ENCODE results near the gene TP53I11.

TP53I11 gene

DNA sequence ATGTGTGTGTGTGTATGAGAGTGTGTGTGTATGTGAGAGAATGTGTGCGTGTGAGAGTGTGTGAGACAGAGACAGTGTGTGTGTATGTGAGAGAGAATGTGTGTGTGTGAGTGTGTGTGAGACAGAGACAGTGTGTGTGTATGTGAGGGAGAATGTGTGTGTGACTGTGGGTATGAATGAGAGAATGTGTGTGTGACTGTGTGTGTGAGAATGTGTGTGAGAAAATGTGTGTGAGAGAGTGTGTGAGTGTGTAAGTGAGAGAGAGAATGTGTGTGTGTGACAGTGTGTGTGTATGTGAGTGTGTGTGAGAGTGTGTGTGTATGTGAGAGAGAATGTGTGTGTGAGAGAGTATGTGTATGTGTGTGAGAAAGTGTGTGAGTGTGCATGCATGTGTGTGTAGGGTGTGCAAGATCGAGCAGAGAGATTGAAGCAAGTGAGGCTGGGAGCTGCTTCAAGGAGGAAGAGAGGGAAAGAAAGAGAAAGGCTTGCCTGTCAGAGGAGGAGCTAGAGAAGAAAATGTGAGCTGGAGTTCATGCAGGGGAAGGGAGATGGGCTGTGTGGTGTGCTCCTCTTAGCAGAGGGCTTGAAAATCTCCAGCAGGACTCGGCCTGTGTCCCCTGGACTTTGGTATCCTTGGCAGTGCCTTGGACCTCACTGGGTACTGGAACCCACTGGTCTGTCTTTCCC, 27.7 kb upstream of the TP53I11 start:
- DNase-seq = peak; percentile 36

- peak; percentile 60 for DNase-seq
Measured at GRCh38 chr11:44977493-44977984, 26.9 kb upstream of the TP53I11 start.

GRCh38 chr11:44976576-44976975, 25.9 kb upstream of the TP53I11 start:
- DNase-seq = no peak

DNA sequence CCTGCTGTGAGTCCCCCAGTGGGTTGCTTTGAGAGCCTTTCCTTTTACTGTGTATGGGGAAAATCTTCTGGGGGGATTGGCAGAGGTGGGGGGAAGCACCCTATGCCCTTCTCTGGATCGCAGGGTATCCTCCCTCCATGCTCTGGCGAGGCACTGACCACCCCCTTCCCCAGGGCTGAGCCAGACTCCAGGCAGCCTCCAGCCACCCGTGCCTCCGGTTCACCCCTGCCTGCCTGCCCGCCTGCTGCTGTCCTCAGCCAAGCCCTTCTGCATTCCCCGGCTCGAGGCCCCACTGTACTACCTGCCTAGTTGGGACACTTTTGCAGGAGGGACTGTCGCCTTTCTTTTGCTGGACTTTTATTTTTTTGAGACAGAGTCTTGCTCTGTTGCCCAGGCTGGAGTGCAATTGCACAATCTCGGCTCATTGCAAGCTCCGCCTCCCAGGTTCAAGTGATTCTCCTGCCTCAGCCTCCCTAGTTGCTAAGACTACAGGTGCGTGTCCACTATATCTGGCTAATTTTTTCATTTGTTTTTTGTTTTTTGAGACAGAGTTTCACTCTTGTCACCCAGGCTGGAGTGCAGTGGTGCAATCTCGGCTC, 23.8 kb upstream of the TP53I11 start:
- no peak for DNase-seq

- DNase-seq = peak; percentile 24
Measured at GRCh38 chr11:44973632-44974401, 23.1 kb upstream of the TP53I11 start.

DNA sequence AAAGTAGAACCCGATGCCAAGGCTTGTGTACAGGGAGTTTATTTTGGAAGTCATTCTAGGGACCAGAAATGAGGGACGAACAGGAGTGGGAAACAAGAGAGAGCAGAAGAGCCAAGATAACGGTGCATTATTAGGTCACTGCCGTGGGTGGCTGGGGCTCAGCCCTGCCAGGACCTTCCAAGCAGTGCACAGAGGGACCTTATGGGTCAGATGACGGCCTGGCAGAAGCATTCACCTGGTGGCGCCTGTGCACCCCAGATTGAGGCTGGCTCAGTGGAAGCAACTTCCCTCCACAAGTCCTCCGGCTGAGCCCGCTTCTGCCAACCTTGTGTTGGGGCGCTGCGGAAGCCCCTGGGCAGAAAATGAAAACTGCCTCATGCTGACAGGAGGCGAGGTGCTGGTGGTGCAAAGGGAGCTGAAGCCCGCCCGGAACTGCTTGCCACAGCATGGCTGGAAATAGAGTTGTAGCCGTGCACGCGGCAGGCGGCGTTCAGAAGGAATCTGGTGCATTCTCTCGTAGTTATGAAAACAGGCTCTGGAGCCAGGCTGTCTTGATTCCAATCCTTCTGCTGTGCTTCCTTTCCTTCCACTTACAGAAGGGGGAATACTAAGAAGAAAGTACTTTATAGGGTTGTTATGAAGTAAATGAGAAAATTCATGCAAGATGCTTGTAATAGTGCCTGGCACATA, 22.2 kb upstream of the TP53I11 start:
- DNase-seq = no peak

- DNase-seq = no peak
Measured at GRCh38 chr11:44971185-44971584, 20.5 kb upstream of the TP53I11 start.

DNA sequence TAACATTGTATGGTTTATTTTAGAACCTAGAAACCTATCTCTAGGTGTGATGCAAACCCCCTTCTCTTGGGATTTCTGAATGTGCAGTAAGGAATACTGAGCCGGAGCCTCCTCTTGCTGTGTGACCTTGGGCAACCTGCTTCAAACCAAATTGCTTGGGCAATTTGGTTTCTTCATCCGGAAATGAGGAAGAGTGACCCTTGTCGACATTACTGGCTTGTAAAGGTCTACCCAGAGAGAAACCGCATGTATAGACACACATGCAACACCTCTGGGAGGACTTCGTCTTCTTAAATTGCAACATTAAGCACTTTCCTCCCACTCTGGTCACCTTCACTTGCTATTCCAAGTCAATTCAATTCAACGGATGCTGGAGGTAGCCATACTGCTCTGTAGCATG, 19.6 kb upstream of the TP53I11 start:
- no peak for DNase-seq

DNA sequence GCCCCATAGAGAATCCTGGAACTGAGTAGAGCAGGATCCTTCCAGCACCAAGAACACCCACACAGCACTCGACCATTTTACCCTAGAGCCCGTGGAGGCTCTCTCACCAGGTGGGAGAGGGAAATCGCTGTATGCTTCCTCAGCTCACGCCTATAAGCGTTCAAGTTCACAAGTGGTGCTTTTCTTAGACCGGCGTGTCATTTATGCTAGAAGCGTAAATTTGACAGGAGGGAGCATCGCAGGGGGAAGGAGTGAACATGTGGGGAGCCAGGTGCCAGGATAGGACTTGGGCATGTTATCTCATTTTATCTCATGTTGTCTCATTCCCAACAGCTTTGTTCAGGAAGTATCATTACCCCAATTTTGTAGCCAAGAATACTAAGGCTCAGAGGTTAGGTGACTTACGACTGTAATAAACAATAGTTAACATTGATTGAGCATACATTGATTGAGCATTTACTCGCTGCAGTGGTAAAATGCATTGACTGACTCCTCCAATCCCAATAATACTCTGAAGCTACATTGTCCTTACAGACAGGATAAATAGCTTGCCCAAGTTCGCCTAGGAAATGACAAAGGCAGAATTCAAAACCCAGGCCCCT, 19.1 kb upstream of the TP53I11 start:
- no peak for DNase-seq

DNA sequence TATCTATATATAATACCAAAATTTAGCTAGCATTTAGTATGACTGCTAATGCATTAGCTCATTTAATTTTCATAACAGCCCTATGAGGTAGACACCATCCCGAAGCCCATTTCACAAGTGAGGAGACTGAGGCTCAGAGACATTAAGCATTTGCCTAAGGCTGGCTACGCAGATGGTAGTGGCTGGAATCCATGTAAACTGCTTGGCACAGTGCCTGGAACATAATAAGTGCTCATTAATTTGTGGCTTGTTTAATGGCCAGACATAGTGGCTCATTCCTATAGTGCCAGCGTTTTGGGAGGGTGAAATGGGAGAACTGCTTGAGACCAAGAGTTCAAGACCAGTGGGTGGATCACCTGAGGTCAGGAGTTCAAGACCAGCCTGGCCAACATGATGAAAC, 17.8 kb upstream of the TP53I11 start:
- DNase-seq = no peak

DNA sequence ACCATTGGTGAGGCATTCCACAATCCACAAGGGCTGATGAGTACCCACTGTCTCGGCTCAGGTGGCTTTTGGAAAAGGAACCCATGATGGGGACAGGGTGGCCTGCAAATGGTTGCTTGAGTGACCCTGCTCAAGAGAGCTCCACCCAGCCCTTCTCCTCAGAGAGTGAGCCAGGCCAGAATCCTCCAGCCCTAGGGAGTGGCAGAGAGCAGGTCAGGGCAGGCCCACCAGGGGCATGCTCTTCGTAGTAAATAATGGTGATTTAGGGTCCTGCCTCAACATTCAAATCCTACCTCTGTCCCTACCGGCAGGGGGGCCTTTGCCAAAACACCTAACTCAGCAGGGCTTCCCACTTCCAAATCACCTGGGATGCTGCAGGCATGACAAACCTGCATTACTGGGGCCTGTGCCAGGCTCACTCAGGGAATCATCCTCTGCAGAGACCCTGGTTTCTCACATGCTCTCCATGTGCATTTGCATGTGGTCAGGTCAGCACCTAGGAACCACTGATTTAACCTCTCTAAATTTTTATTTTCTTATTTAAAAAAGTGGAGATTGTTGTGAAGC, 17.3 kb upstream of the TP53I11 start:
- no peak for DNase-seq

DNA sequence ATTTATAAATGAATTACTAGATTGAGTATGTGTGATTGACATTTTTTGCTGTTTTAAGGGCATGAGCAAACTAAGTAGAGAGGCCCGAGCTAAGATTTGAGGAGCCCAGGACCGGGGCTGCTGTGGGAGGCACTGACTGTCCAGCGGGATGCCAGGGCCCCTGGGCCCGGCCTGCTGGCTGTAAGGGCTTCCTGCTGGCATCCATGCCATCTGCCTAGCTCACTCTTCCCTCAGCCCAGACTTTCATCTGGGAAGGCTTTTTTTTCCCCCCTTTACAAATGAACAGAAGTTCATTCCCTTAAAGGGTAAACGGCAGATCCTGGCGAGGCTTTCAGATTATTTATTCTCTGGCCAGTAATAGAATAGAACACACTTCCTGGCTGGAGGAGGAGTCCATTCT, 16.0 kb upstream of the TP53I11 start:
- DNase-seq = no peak

GRCh38 chr11:44964526-44965209, 14.0 kb upstream of the TP53I11 start:
- no peak for DNase-seq

GRCh38 chr11:44963948-44964347, 13.3 kb upstream of the TP53I11 start:
- no peak for DNase-seq

DNA sequence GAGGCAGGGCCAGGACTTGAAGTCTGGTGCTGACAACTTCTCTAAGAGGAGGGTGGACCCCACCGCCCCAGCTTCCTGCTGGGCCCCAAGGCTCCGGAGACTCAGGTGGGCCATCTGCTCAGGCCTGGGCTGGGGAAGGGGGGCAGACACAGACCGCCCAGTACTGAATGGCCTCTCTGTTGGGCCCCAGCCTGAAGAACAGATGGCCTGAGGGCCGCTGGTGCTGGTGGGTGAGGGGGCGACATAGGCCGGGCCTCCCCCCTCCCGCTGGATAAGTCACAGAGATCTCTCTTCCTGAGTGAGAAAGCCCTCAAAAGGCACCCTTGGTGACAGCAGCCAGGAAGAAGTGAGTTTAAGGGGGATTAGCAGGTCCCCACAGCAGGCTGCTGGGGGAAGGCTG, 12.5 kb upstream of the TP53I11 start:
- DNase-seq = no peak

DNA sequence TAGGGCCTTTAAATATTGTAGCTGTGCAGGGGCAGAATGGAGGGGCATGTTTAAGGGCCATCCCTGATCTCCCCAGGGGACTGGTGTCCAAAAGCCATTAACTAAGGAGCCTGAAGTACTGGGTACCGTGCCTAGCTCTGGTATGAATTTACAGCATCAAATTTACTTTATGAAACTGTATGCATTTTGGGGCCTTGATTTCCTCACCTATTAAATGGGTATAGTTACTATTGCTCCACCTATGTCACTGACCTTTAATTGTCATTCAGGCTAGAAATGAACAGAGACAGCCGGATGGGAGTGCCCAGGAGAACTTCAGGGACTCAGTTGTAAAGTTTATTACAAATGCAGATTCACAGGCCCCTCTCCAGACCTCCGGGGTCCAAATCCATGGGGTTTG, 11.8 kb upstream of the TP53I11 start:
- no peak for DNase-seq

DNA sequence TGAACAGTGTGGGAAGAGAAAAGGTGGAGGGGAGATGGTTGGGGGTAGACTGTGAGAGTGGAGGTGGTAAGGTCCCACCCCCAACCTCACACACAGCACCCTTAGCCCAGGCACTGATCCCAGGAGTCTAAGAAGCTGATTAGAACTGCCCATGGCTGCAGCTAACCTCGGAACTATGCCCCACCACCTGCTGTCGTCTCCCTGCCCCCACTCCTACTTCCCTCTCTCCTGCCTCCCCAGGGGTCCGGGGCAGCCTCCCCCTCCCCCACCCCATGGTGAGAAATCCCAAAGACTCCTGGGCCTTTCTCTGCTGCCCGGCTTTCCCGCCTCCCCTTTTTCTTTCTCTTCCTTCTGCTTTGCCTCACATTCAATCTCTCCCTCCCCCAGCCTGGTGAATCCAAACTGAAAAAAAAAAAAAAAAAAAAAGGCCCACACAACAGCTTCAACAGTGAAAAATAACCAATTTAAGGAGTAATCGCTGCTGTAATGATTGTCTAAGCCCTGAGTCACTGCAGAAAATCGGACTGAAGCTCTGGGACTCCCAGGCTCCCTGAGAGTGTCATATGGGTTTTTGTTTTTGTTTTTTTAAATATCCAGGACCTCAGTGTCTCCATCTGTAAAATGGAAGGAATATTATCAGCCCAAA, 9.6 kb upstream of the TP53I11 start:
- DNase-seq = no peak

DNA sequence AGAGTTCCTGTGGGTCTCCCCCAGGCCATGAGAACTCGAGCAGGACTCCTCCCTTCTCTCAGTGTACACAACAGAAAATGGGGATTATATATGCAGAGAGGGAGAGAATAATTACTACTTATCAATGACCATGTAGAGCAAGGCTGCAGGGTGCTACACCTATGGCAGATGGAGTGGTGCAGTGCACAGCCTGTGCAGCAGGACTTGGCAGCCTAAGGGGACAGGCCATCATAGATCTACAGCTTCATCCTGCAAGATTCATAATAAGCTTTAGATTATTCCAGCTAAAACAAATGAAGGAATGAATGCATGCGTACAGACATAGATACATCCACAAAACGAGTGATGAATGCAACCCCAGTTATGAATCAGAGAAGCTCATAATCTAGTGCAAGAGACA, 8.4 kb upstream of the TP53I11 start:
- no peak for DNase-seq

GRCh38 chr11:44957776-44958564, 7.3 kb upstream of the TP53I11 start:
- DNase-seq = peak; percentile 42

- no peak for DNase-seq
Measured at GRCh38 chr11:44957040-44957515, 6.4 kb upstream of the TP53I11 start.

Measured in DMS53 (cell line).